Transverse colon (tissue), 4 donors: ENCODE measurements around the gene JOSD1. TPM values are rescaled to one million over a fixed set of nuclear protein-coding genes. Genes with fewer than 3 reads are reported as not detected.

Experiments
- small RNA-seq, 4 donors: library from RNA; depleted of rRNA; stranded (forward); fragments of <200 nt; gene quantifications; one replicate each; pipeline ENCODE3, GENCODE V24; 2016
- total RNA-seq, 4 donors: library from RNA; depleted of rRNA; stranded (reverse); fragments of >200 nt; gene quantifications; one replicate each; pipeline ENCODE4 v1.1.0, GENCODE V29; 2016

Gene JOSD1
- total RNA-seq, 4 donors from 2014 or later, result 34.6 to 189 (median 138) TPM

Small RNA genes within 50 kb of the gene (small RNA-seq; reads per million reads assigned to genes)
- gene AL021707.8, result 0 reads per million in 4 donors

Other genes with a start within 250 kb of the JOSD1 start
- gene KCNJ4, start 245.7 kb downstream of the JOSD1 start, total RNA-seq, result not detected
- 10 to 100 TPM in 1 of 4 donors, 1 to 10 TPM in 2, not detected in 1; 5.6 to 12.5 (median 8.7) TPM for gene KDELR3, start 232.8 kb downstream of the JOSD1 start, total RNA-seq
- gene DDX17, start 194.6 kb downstream of the JOSD1 start, total RNA-seq, result 1,000 to 10,000 TPM in 1 of 4 donors, 100 to 1,000 TPM in 3; 506 to 1,034 (median 728) TPM
- 10 to 100 TPM in 1 of 4 donors, under 1 TPM in 2, not detected in 1; 0.32 to 86.2 (median 0.68) TPM for gene DMC1, start 130.8 kb downstream of the JOSD1 start, total RNA-seq
- under 1 TPM in 3 of 4 donors, not detected in 1; 0.20 to 0.79 (median 0.27) TPM for gene FAM227A, start 44.6 kb downstream of the JOSD1 start, total RNA-seq
- 10 to 100 TPM; 15.0 to 19.8 (median 18.9) TPM for gene CBY1, start 44.3 kb downstream of the JOSD1 start, total RNA-seq
- gene TOMM22, start 19.0 kb downstream of the JOSD1 start, total RNA-seq, result 10 to 100 TPM; 19.1 to 48.3 (median 32.9) TPM
- gene GTPBP1, start 5.0 kb upstream of the JOSD1 start, total RNA-seq, result 10 to 100 TPM; 51.5 to 84.9 (median 77.6) TPM
- gene SUN2, start 55.1 kb upstream of the JOSD1 start, total RNA-seq, result 100 to 1,000 TPM; 168 to 523 (median 216) TPM
- 10 to 100 TPM; 13.8 to 39.0 (median 19.3) TPM for gene DNAL4, start 93.2 kb upstream of the JOSD1 start, total RNA-seq
- gene NPTXR, start 143.1 kb upstream of the JOSD1 start, total RNA-seq, result 10 to 100 TPM in 1 of 4 donors, 1 to 10 TPM in 2, under 1 TPM in 1; 0.75 to 27.9 (median 1.8) TPM
- gene CBX6, start 171.3 kb upstream of the JOSD1 start, total RNA-seq, result 10 to 100 TPM; 14.5 to 42.6 (median 22.1) TPM